NOMO-1 (cell line): Measurements from ENCODE around the gene STRN4.
"Not testable (repeated sequence)": the region's sequence is repeated elsewhere in the genome, so short reads cannot be mapped to it uniquely, and the experiment has no call there.

Source experiments
- DNase-seq, 2 experiments: peaks; one replicate each; lab custom pipeline; 2025; ENCODE audit not compliant: unreplicated experiment in 2 of 2; lab: John Stamatoyannopoulos, UW

Gene STRN4, protein sequence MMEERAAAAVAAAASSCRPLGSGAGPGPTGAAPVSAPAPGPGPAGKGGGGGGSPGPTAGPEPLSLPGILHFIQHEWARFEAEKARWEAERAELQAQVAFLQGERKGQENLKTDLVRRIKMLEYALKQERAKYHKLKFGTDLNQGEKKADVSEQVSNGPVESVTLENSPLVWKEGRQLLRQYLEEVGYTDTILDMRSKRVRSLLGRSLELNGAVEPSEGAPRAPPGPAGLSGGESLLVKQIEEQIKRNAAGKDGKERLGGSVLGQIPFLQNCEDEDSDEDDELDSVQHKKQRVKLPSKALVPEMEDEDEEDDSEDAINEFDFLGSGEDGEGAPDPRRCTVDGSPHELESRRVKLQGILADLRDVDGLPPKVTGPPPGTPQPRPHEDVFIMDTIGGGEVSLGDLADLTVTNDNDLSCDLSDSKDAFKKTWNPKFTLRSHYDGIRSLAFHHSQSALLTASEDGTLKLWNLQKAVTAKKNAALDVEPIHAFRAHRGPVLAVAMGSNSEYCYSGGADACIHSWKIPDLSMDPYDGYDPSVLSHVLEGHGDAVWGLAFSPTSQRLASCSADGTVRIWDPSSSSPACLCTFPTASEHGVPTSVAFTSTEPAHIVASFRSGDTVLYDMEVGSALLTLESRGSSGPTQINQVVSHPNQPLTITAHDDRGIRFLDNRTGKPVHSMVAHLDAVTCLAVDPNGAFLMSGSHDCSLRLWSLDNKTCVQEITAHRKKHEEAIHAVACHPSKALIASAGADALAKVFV

DNA sequence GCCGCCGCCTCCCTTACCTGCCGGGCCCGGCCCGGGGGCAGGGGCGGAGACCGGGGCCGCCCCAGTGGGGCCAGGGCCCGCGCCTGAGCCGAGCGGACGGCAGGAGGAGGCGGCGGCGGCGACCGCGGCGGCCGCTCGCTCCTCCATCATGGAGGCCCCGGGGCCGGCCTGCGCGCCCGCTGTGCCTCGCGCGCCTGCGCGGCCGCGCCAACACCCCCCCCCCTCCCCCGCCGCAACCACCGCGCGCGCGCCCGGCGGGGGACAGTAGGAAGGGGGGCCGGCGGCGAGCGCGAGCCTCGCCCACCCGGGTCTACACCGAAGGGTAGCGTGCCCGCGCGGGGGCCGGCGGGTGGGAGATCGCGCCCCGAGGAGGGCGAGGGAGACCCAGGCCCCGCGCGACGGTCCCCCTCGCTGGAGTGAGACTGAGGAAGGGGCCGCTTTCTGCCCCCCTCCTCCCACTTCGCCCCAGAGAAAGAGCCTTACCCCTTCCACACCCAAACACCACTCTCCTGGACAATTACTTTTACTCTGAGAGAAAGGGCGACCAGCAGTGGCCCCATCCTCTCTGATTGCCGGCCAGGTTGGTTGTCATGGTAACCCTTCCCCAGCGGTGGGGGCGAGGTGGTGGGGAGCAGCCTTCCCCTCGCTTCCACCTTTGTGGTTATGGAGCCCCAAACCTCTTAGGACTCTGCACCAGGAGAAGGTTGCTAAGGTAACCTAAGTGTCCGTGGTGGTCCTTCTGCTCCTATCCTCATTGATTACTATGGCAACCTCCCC is at the start of gene STRN4:
Gene STRN4, minus strand, starts transcription at position 170 of the 777 bp plus-strand sequence. Its CDS starts 20 bp downstream, at position 150.
- peak in 1 of 2 experiments; percentile 29 for DNase-seq

DNA sequence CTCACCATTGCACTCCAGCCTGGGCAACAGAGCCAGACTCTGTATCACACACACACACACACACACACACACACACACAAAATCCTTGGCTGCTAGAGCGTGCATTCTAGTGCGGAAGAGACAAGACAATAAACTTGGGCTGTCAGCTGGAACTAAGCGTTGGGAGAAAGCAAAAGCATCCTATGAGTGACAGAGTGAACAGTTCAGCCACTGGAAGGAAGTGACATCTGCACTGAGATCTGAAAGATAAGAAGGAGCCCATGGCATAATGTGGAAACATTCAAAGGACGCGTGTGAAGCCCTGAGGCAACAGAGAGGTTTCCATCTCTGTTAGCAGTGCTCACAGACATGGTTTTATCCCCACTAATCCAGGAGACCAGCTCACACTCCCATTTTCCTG is 45.7 kb upstream of the STRN4 start:
- DNase-seq, result no peak

DNA sequence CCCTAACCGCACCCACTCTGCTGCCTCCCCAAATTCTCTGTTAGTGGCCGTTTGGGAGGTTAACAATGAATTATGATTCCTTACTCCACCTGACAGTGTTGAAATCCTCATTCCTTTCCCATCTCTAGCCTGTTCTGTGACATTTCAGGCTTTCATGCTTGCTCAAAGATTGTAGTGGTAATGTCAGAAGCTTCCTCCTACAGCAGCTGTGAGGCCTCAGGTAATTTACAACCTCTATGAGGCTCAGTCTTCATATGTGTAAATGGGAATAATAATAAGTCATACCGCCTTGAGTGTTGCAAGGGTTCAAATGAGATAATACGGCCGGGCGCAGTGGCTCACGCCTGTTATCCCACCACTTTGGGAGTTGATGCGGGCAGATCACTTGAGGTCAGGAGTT is 43.1 kb upstream of the STRN4 start:
- DNase-seq, result no peak

DNA sequence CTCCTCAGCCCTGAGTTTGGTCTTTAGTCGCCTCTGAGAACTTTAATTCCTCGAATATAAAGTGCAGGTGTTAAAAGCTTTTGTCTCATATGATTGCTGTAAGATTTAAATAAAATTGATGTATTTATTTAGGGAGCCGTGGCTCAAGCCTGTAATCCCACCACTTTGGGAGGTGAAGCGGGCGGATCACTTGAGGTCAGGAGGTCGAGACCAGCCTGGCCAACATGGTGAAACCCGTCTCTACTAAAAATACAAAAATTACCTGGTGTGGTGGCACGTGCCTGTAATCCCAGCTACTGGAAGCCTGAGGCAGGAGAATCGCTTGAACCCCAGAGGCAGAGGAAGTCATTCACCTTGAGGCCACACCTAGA is 42.7 kb upstream of the STRN4 start:
- no peak for DNase-seq

DNA sequence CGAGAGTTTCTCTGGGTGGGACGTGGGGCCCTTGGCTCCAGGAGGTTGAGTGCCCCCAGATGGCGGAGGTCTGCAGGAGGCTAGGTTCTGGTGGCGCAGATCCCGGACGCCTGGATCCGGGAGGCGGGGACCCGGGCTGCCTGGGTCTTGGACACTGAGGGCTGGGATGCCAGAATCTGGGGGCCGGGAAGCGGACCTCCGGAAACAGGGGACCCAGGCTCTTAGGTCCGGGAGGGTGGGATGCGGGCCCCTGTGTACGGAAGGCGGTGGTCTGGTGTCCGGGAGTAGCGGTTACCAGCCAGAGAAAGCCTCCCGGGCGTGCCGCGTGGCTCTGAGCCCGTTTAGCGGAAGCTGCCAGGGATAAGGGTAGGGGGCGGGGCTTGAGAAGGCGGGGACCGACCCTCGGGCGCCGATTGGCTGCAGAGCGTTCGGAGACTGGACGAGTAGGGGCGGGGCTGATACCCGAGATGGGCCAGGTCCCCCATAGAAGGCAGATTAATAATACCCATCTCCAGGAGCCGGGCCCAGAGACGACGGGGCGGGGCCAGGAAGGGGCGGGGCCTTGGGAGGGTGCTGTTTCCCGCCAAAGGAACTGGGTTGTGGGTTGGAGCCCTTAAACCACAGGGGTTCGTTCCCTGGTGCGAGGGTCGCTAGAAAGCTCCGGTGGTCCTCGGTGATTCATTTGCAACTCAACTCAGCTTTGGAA is 42.2 kb upstream of the STRN4 start, which contains the start of gene SLC1A5:
Gene SLC1A5, minus strand, starts transcription at position 333 of the 706 bp plus-strand sequence. CDS start 629 bp downstream, outside the sequence.
- DNase-seq, result peak; percentile 93 to 94

DNA sequence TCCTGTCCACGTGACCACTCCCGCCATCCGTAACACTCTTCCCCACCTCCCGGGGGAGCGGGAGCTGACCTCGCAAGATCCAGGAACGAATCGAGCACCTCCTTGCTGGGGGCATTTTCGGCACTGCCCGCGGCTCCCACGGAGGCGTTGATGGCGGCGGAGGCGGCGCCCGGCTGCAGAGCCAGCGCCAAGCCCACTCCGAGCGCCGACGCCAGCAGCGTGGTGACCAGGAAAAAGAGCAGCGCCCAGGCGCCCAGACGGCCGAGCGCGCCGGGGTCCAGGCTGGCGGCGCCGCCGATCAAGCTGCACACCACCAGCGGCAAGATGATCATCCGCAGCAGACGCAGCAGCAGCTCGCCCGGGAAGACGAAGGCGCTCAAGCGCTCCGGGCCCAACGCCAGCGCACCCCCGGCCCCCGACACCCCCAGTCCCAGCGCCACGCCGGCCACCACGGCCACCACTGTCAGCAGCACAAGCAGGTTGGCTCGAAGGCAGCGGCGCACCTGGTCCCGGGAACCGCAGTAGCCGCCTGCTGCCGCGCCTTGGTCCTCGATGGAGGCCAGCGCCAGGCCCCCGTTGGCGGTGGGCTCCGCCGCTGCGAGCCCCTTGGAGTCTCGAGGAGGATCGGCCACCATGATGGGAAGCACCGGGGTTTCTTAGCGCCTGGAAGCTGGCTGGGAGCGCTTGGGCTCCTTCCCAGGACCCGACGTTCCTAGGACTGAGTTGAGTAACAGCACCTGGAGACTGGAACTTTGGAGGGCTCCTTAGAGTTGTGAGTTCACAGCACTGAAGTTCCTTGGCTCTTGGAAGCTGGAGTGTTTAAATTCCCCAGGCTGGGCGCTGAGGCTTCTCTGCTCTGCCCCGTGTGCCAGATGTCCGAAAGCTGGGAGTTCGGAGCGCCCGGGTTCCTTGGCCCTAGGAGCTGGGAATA is 41.3 kb upstream of the STRN4 start:
- DNase-seq, result peak; percentile 22 to 43

DNA sequence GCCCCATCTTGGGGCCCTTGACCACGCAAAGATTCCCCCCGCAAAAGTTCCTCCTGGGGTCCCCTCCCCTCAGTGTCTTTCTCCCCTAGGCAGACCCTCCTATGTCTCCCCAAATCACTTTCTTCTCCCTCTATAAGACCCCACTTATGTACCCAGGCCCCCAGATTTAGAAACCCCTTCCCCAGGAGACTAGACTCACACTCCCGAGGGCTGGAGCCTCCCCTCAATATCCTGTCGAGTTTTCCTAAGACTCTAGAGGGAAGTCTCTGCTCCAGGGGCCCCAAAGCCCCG is 40.7 kb upstream of the STRN4 start:
- no peak for DNase-seq

DNA sequence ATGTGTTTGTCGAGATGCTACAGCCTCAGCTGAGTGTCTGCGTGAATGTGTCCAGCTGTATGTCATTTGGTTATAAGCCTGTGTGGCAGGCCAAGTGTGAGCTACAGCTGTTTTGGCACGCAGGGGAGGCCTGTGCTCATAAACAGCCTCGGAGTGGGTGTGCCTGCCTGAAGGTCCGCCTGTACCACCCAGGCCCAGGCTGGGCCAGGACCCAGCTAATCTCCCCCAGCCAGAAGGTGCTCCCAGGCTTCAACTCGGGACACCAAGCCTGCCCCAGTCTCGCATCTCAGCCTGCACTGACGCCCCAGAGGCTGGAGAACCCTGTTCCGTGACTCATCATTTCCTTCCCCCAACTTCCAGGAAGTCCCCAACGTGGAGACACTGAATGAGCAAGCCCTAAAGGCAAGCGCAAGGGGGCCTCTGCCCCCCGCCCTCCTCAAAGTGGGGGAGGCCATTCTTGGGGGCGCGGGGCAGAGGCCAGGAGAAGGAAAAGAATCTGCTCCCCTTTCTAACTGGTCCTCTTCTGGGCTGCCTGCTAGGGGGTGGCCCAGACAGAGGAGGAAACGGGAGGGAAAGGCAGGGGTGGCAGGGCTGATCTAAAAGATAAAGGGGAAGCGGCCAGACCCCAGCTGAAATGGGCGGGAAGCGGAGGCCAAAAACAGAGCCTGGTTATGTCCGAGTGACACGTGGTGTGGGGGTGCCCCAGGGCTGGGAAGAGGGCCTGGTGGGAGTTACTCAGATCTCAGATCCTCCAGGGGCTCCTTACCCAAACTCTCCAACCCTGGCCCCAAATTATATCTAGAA is 40.2 kb upstream of the STRN4 start:
- peak; percentile 89 to 92 for DNase-seq

DNA sequence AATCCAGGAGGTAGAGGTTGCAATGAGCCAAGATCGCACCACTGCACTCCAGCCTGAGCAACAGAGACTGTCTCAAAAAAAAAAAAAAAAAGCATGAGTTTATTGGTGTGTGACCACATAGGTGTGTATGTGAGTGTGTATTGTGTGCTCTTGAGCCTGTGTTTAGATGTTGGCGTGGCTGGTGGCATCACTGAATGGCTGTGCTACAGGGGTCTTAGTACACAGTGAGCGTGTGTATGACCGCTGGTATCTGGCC is 39.7 kb upstream of the STRN4 start:
- DNase-seq, result no peak

DNA sequence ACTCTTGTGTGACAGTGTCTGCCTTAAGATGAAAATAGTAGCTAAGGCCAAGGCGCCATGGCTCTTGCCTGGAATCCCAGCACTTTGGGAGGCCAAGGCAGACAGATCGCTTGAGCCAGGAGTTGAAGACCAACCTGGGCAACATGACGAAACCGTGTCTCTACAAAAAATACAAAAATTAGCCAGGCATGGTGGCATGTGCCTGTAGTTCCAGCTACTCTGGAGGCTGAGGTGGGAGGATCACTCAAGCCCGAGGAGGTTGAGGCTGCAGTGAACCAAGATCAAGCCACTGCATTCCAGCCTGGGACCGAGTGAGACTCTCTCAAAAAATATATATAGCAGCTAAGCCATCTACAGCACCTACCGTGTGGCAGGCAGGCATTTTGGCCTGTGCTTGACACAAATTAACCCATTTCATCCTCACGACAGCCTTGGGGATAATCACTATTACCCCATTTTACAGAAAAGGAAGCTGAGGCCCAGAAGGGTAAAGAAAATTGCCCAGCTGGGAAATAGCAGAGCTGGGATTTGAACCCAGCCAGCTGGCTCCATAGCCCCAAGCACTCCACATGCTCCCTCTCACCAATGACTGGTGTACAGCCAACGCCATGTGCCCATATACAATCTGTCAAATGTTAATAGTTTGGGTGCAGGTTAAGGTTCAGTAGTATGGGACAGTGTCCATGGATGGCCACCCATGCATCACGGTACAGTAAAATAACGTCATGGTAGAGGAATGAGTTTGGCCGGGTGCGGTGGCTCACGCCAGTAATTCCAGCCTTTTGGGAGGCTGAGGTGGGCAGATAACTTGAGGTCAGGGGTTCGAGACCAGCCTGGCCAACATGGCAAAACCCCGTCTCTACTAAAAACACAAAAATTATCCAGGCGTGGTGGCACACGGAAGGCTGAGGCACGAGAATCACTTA is 39.1 kb upstream of the STRN4 start:
- DNase-seq, result no peak

DNA sequence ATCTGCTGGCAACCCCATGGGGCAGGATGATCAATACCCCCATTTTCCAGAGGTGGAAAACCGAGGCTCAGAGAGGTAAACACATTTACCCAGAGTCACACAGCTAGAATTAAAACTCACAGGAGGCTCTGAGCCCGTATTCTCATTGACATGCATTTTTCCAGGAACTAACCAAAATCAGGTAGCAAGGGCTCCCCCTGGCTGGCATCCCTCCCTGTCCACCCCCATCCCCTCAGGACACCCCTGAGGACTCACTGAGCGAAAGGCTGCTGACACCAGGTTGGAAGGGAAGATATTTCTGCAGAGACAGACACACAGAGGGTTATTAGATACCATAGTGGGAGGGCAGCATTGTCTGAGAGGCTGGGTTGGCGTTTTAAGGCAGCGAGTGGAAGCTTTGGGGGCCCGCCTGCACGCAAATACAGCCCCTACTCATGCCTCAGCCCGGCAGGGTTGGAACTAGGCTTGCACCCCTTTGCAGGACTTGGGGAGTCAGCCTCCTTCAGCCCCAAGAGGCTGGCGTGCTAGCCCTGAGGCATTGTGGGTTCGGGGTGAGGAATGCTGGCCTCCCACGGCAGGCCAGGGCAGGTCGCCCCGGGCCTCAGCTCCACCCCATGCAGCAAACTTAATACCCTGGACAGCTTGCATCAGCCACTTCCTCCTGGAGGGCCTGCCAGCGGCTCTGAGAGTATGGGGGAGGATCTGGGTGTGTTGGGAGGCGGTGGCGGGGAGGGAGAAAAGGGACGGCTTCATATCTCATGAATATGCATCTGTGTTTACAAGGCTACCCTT is 38.2 kb upstream of the STRN4 start:
- peak; percentile 89 to 93 for DNase-seq

DNA sequence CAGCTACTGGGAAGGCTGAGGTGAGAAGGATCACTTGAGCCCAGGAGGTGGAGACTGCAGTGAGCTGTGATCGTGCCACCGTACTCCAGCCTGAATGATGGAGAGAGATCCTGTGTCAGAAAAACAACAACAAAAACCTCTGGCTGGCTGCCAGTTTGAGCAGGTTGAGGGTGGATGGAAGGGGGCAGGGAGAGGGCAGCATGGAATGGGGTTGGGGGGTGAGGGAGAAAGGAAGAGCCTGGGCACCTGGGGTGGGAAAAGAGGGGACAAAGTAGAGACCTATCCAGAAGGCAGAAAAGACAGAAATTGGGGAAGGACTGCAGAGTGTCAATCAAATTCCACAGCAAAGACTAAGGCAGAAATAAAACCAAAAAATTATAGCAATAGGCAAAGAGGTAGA is 37.4 kb upstream of the STRN4 start:
- no peak for DNase-seq

DNA sequence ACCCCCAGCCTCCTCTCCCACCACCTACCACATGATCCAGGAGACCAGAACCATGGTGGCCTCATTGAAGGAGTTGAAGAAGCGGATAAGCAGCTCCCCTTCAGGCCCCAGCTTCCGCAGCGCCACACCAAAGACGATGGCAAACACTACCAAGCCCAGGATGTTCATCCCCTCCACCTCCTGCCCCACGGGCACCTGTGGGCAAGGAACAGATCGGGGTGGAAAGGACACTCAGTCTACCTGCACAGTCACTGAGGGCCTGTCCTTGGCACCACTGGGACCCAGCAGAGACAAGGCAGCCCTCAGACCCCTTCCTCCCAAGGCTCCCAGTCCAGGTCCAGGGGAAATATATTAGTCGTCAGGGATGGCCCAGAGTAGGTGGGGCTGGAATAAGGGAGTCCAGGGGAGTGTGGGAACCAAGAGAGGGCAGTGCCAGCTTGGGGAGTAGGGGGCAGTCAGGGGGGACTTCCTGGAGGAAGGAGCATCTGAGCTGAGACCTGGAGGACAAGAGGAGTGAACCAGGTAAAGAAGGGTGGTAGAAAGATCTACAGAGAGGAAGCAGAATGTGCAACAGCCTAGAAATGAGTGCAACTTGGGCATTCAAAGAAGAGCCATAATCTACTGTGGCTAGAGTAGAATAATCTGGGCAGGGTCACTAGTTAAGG is 36.2 kb upstream of the STRN4 start:
- no peak for DNase-seq

DNA sequence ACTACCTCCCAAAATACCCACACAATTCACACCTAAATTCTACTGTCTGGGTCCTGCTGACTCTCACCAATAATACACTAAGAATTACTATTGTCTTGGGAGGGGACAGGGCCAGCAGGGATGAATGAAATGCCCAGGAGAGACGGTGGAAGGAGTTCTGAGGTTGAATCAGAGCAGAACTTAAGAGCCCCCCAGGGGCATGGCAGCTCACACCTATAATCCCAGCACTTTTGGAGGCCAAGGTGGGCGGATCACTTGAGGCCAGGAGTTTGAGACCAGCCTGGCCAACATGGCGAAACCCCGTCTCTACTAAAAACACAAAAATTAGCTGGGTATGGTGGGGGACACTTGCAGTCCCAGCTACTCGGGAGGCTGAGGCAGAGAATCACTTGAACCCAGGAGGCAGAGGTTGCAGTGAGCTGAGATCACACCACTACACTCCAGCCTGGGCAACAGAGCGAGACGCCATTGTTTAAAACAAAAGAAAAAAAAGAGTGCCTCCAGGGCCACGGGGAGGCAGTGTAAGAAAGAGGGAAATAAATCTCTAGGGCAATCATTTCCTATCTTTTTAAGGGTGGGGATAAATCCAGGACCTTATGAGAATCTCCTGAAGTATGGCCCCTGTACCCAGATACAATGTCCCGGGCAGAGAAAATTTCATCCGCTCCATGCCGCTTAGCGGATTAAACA is 31.9 kb upstream of the STRN4 start:
- not testable (repeated sequence) for DNase-seq

DNA sequence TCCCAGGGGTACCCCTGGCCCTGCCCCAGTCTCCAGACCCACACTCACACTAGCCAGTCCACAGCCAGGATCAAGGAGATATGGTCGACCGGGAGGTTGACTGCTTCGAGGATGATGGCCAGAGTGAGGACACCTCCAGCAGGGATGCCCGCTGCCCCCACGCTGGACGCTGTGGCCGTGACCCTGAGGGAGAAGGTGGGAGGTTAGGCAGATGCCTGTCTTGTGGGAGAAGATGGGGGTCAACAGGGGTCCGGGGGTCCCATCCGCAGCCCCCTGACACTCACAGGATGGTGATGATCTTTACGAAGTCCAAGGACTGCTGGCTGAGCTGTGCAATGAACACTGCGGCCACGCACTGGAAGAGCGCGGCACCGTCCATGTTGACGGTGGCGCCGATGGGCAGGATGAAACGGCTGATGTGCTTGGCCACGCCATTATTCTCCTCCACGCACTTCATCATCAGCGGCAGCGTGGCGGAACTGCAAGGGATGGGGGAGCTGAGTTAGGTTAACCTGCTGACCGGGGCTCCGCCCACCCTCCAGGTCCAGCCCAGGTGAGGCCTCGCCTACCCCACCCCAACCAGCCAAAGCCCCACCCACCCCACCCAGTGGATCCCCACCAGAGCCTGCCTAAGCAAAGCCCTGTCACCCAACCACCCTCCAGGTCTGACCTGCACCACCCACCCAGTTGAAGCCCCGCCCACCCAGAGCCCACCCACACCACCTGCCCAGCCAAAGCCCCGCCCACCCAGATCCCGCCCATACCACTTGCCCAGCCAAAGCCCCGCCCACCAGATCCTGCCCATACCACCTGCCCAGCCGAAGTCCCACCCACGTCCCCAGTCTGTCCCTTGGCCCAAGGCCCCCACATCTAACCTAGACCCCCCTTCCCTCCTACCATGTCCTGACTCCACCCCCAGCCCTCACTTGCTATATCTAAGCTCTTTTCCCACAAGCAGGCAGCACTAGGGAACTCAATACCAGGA is 31.0 kb upstream of the STRN4 start:
- DNase-seq, result no peak
